ENCODE measurements around the gene SCFD2.

The SCFD2 gene

DNA sequence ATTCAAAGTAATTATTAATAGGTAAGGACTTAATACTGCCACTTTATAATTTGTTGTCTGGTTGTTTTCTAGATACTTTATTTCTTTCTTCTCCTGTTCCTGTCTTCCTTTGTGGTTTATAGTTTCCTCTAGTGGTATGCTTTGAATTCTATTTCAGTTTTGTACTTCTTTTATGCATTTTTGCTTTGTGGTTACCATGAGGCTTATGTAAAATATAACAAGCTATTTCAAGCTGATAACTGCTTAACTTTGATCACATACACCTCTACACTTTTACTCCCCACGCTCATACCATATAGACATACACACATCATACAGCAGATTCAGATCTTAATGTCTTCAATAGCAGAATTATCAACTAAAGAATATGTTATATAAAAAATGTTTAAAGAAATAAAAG, 192.3 kb downstream of the SCFD2 start:
- no peak for TF ChIP-seq L3MBTL2 (conservative IDR thresholded peaks at IDR 0.05)
- no peak for TF ChIP-seq ZNF384 (IDR thresholded peaks at IDR 0.05)
- no peak for TF ChIP-seq FOXA1 (IDR thresholded peaks at IDR 0.05)
- TF ChIP-seq, protein P1, sequence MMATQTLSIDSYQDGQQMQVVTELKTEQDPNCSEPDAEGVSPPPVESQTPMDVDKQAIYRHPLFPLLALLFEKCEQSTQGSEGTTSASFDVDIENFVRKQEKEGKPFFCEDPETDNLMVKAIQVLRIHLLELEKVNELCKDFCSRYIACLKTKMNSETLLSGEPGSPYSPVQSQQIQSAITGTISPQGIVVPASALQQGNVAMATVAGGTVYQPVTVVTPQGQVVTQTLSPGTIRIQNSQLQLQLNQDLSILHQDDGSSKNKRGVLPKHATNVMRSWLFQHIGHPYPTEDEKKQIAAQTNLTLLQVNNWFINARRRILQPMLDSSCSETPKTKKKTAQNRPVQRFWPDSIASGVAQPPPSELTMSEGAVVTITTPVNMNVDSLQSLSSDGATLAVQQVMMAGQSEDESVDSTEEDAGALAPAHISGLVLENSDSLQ (IDR thresholded peaks at IDR 0.05) = no peak
- TF ChIP-seq FOXK2 (IDR thresholded peaks at IDR 0.05) = no peak
- TF ChIP-seq ARNT (IDR thresholded peaks at IDR 0.05) = no peak
- no peak for TF ChIP-seq ELF4 (IDR thresholded peaks at IDR 0.05)
- no peak for TF ChIP-seq TARDBP (IDR thresholded peaks at IDR 0.05)
- TF ChIP-seq FOXM1 (IDR thresholded peaks at IDR 0.05; ENCODE audit: borderline replicate concordance) = no peak
- no peak for TF ChIP-seq SP1 (IDR thresholded peaks at IDR 0.05)
- no peak for TF ChIP-seq LEF1 (IDR thresholded peaks at IDR 0.05; ENCODE audit: borderline replicate concordance)
- TF ChIP-seq HDGF (IDR thresholded peaks at IDR 0.05; ENCODE audit: borderline replicate concordance) = no peak
- TF ChIP-seq CTBP1 (IDR thresholded peaks at IDR 0.05; ENCODE audit: borderline replicate concordance) = no peak
- TF ChIP-seq SUZ12 (IDR thresholded peaks at IDR 0.05) = no peak
- TF ChIP-seq NFRKB (IDR thresholded peaks at IDR 0.05) = no peak
- TF ChIP-seq BHLHE40 (IDR thresholded peaks at IDR 0.05; ENCODE audit: borderline replicate concordance) = no peak
- DNase-seq (ENCODE audit: extremely low spot score) = no peak
- ChIA-PET CTCF (no interaction called here), POLR2A (no interaction called here)

DNA sequence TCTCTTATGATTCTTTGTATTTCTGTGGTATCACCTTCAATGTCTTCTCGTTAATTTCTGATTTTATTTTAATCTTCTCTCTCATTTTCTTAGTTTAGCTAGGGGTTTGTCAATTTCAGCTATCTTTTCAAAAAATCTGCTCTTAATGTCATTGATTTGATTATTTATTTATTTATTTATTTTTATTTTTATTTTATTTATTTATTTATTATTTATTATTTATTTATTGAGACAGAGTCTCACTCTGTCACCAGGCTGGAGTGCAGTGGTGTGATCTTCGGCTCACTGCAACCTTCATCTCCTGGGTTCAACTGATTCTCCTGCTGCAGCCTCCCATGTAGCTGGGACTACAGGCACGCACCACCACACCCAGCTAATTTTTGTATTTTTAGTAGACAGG, 194.1 kb downstream of the SCFD2 start:
- ChIA-PET POLR2A (no interaction called here), CTCF (no interaction called here)
- TF ChIP-seq FOXM1 (IDR thresholded peaks at IDR 0.05; ENCODE audit: borderline replicate concordance) = no peak
- TF ChIP-seq, protein P1 (IDR thresholded peaks at IDR 0.05) = no peak
- TF ChIP-seq FOXK2 (IDR thresholded peaks at IDR 0.05) = no peak
- DNase-seq (ENCODE audit: extremely low spot score) = no peak

DNA sequence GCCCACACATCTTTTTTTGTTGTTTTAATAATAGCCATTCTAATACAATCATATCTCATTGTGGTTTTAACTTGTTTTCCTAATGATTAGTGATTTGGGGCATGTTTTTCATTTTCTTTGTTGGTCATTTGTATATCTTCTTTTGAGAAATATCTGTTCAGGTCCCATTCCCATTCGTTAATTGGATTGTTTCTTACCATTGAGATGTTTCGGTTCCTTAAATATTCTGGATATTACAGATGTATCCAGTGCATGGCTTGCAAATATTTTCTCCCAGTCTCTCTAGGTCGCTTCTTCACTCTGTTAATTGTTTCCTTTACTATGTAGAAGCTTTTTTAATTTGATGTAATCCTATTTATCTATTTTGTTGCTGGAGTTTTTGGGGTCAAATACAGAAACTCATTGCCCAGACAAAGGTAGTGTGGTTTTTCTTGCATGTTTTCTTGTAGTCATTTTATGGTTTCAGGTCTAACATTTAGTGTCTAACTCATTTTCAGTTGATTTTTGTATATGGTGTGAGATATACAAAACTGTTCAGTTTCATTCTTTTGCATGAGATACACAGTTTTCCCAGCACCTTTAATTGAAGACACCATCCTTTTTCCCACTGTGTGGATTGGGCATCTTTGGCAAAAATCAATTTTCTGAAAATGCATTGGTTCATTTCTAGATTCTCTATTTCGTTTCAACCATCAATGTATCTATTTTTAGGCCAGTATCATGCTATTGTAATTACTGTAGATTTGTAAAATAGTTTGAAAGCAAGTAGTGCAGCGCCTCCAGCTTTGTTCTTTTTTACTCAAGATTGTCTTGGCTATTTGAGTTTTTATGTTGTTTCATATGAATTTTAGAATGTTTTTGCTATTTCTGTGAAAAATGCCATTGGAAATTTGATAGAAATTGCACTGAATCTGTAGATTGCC, 195.9 kb downstream of the SCFD2 start:
- no peak for DNase-seq (ENCODE audit: extremely low spot score)
- CTCF ChIA-PET = no interaction called here
- TF ChIP-seq HDGF (IDR thresholded peaks at IDR 0.05; ENCODE audit: borderline replicate concordance) (no peak), ARNT (IDR thresholded peaks at IDR 0.05) (no peak), SUZ12 (IDR thresholded peaks at IDR 0.05) (no peak), L3MBTL2 (conservative IDR thresholded peaks at IDR 0.05) (no peak), CTBP1 (IDR thresholded peaks at IDR 0.05; ENCODE audit: borderline replicate concordance) (no peak), SP1 (IDR thresholded peaks at IDR 0.05) (no peak), FOXK2 (IDR thresholded peaks at IDR 0.05) (no peak), NFRKB (IDR thresholded peaks at IDR 0.05) (no peak)

DNA sequence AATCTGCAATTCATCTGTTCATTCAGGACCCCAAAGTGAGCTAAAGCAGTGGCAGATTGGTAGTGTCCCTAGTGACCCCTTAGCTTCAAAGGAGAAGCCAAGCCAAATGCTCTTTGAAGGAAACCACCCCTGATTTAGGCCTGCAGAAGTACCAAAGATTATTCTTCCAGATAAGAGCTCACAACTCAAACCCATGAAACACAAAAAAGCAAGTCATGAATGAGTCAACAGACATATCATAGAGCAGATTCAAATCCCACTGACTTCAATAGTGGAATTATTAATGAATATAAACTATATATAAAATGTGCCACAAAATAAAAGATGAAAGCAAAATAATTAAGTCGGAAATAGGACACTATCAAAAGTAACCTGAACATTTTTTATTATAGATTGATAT, 197.6 kb downstream of the SCFD2 start:
- DNase-seq (ENCODE audit: extremely low spot score) = no peak
- TF ChIP-seq ZNF384 (IDR thresholded peaks at IDR 0.05) (no peak), CTBP1 (IDR thresholded peaks at IDR 0.05; ENCODE audit: borderline replicate concordance) (no peak), SUZ12 (IDR thresholded peaks at IDR 0.05) (no peak), SP1 (IDR thresholded peaks at IDR 0.05) (no peak), FOXM1 (IDR thresholded peaks at IDR 0.05; ENCODE audit: borderline replicate concordance) (no peak), ARNT (IDR thresholded peaks at IDR 0.05) (no peak), BHLHE40 (IDR thresholded peaks at IDR 0.05; ENCODE audit: borderline replicate concordance) (no peak), LEF1 (IDR thresholded peaks at IDR 0.05; ENCODE audit: borderline replicate concordance) (no peak)
- TF ChIP-seq, protein P1 (IDR thresholded peaks at IDR 0.05) = no peak
- CTCF ChIA-PET = no interaction called here
- POLR2A ChIA-PET = no interaction called here

More for the DNA sequence above, 195.9 kb downstream of the SCFD2 start:
- POLR2A ChIA-PET = no interaction called here

DNA sequence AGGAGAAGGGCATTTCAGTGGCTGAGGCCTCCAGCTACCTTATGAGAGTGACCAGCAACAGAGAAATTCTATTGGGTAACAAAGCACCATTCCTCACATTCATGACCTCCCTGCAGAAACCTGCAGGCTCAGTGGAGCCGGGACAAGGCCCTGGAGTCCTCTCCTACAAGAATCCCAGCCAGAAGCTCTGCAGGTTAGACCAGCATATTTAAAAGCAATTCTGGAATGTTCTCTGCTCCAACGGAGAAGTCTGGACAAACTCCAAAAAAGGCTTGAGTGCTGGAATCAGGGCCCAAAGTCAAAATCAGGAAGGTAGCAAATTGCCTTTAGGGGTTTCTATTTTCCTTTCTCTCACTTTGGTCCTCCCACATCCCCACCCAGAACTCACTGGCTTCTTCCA, 202.9 kb downstream of the SCFD2 start:
- TF ChIP-seq ZNF384 (IDR thresholded peaks at IDR 0.05) = no peak
- no peak for TF ChIP-seq SUZ12 (IDR thresholded peaks at IDR 0.05)
- TF ChIP-seq, protein P1 (IDR thresholded peaks at IDR 0.05) = no peak
- no peak for TF ChIP-seq SP1 (IDR thresholded peaks at IDR 0.05)
- POLR2A ChIA-PET = no interaction called here
- DNase-seq (ENCODE audit: extremely low spot score) = no peak
- CTCF ChIA-PET = no interaction called here

DNA sequence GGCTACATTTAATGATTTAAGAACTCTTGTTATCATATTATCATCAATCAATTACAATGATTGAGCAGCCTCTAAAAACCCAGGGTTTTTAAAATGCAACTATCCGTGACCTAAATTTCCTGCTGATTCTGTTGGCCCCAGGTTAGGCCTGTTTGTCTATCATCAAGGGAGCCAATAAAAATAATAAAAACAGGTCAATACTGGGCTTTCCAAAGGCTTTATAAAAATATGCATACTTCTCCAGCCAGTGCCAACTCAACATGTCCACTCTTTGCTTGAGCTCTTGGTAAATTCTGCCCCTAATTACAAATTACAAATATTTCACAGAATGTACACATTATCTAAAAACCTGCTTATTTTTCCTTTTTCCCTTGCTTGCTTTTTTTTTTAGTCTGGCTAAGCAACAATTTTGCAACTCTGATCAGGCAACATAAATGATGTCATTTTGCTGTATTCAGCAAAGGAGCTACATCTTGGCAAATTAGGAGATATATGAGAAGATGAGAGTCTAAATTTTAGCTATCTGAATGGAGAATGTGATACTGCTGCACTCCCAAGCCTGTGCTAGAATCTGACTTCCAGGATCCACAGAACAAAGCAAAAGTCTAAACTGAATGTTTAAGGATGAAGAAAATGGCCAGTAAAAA, 204.0 kb downstream of the SCFD2 start:
- no peak for DNase-seq (ENCODE audit: extremely low spot score)
- ChIA-PET CTCF (interaction anchor here (0.7 kb wide), 1 partner anchor 913 kb away, joined by 6 read pairs; no protein-coding TSS in a partner anchor), POLR2A (no interaction called here)
- no peak for TF ChIP-seq ELF4 (IDR thresholded peaks at IDR 0.05)
- TF ChIP-seq, protein P1 (IDR thresholded peaks at IDR 0.05) = 0 out of 2 replicates have a peak, but pooled peaks have one; percentile 14
- TF ChIP-seq SUZ12 (IDR thresholded peaks at IDR 0.05) = no peak
